H1 (cell line): Measurements from ENCODE around the gene BZW2. TPM values are rescaled to one million over a fixed set of nuclear protein-coding genes. Genes with fewer than 3 reads are reported as not detected.

Source experiments
- CTCF ChIA-PET: fragments of 300-600 bp; sonication (Branson Sonifier 250); formaldehyde crosslinking; loops from one replicate; lab custom pipeline; 2021; ENCODE audit not compliant: partially characterized antibody; lab: Charles Lee
- POLR2A ChIA-PET: fragments of 300-600 bp; sonication (Branson Sonifier 250); formaldehyde crosslinking; loops from one replicate; lab custom pipeline; 2021; ENCODE audit warnings: inconsistent platforms; ENCODE audit not compliant: partially characterized antibody; lab: Charles Lee
- DNase-seq, 2 experiments: peaks; one replicate each; pipeline versions ENCODE4 v3.0.0 to v3.0.0-alpha.2; 2010 to 2022; ENCODE audit warnings: low spot score in 2 of 2, low read depth in 1 of 2, mixed read lengths in 1 of 2
- FAIRE-seq: peaks from 2 replicates; lab custom pipeline; 2011; peaks lifted over from hg19 to GRCh38; lab: Jason Lieb, UNC
- H2AFZ ChIP-seq: 2 replicates; pipeline ENCODE4 v1.8.1; 2012; ENCODE audit warnings: low read length, inconsistent platforms
- H2AK5ac ChIP-seq: 2 replicates; pipeline ENCODE4 v1.6.1; 2013; ENCODE audit warnings: low read depth, low read length
- H2BK120ac ChIP-seq: replicated peaks from 2 replicates; pipeline ENCODE3; 2013; ENCODE audit warnings: low read depth, low read length, inconsistent platforms
- H2BK12ac ChIP-seq: 2 replicates; pipeline ENCODE4 v1.6.1; 2013; ENCODE audit warnings: low read depth, low read length
- H2BK15ac ChIP-seq: 2 replicates; pipeline ENCODE4 v1.6.1; 2013; ENCODE audit warnings: low read length
- H2BK20ac ChIP-seq: 2 replicates; pipeline ENCODE4 v1.6.1; 2013; ENCODE audit warnings: low read length
- H2BK5ac ChIP-seq: 2 replicates; pipeline ENCODE4 v1.6.1; 2013; ENCODE audit warnings: low read depth, low read length
- H3K14ac ChIP-seq: 2 replicates; pipeline ENCODE4 v1.6.1; 2013; ENCODE audit warnings: inconsistent platforms; ENCODE audit not compliant: insufficient read length
- H3K18ac ChIP-seq: 2 replicates; pipeline ENCODE4 v1.6.1; 2013; ENCODE audit warnings: low read length; ENCODE audit errors: extremely low read depth
- H3K23ac ChIP-seq: 2 replicates; pipeline ENCODE4 v1.6.1; 2013; ENCODE audit warnings: inconsistent platforms; ENCODE audit not compliant: insufficient read length
- H3K23me2 ChIP-seq: 2 replicates; pipeline ENCODE4 v1.6.1; 2013; ENCODE audit warnings: low read depth, low read length
- H3K27ac ChIP-seq: 2 replicates; pipeline ENCODE4 v1.6.1; 2011; ENCODE audit warnings: low read depth, low read length, inconsistent platforms
- H3K27me3 ChIP-seq, 4 experiments: replicated peaks in 1 of 4; 1 replicate in 1 of 4; 2 replicates in 3 of 4; pipeline versions ENCODE4 v1.6.1 to v1.8.1; 2011 to 2013; ENCODE audit warnings: low read length in 3 of 4, mild to moderate bottlenecking in 3 of 4, inconsistent platforms in 2 of 4, mixed read lengths in 2 of 4, moderate library complexity in 1 of 4; ENCODE audit not compliant: control insufficient read depth in 3 of 4, insufficient read depth in 3 of 4; ENCODE audit errors: extremely low read depth in 1 of 4
- H3K36me3 ChIP-seq, 4 experiments: 2 replicates each; pipeline versions ENCODE4 v1.6.1 to v1.8.1; 2011 to 2013; ENCODE audit warnings: mild to moderate bottlenecking in 4 of 4, low read length in 3 of 4, moderate library complexity in 2 of 4, control low read depth in 1 of 4, inconsistent platforms in 1 of 4; ENCODE audit not compliant: insufficient read depth in 4 of 4, control insufficient read depth in 2 of 4
- H3K4ac ChIP-seq: replicated peaks from 2 replicates; pipeline ENCODE3; 2013; ENCODE audit warnings: low read length, low read depth, mixed read lengths, inconsistent platforms; ENCODE audit not compliant: insufficient read length
- H3K4me1 ChIP-seq, 4 experiments: replicated peaks in 1 of 4; 1 replicate in 1 of 4; 2 replicates in 3 of 4; pipeline versions ENCODE4 v1.6.1 to v1.8.1; 2011 to 2013; ENCODE audit warnings: low read length in 3 of 4, inconsistent platforms in 2 of 4, mixed read lengths in 1 of 4; ENCODE audit not compliant: insufficient read depth in 4 of 4, control insufficient read depth in 3 of 4
- H3K4me2 ChIP-seq, 2 experiments: 2 replicates each; pipeline versions ENCODE4 v1.6.1 to v1.8.1; 2011 to 2013; ENCODE audit warnings: low read depth in 2 of 2, low read length in 2 of 2, control low read depth in 1 of 2, inconsistent platforms in 1 of 2, mild to moderate bottlenecking in 1 of 2; ENCODE audit not compliant: insufficient read depth in 1 of 2
- H3K4me3 ChIP-seq, 4 experiments: fragments of 200-600, 300-600 bp in 1 of 4; sonication (generic), shearing (Covaris generic), sonication (Bioruptor Twin) in 1 of 4; 2 replicates each; pipeline versions ENCODE4 v1.5.1 to v1.8.1; 2011 to 2016; ENCODE audit warnings: low read length in 4 of 4, low read depth in 3 of 4, control low read depth in 2 of 4, inconsistent platforms in 2 of 4, mild to moderate bottlenecking in 2 of 4, mixed read lengths in 1 of 4, moderate library complexity in 1 of 4; ENCODE audit not compliant: insufficient read depth in 2 of 4; ENCODE audit errors: extremely low read depth in 1 of 4
- H3K56ac ChIP-seq: replicated peaks from 2 replicates; pipeline ENCODE3; 2013; ENCODE audit warnings: low read depth, mild to moderate bottlenecking, mixed read lengths, low read length, inconsistent platforms; ENCODE audit not compliant: insufficient read length
- H3K79me1 ChIP-seq: 2 replicates; pipeline ENCODE4 v1.6.1; 2013; ENCODE audit warnings: low read depth, low read length, control low read depth
- H3K79me2 ChIP-seq, 2 experiments: 2 replicates each; pipeline versions ENCODE4 v1.6.1 to v1.8.1; 2012 to 2013; ENCODE audit warnings: low read length in 2 of 2, mild to moderate bottlenecking in 2 of 2, inconsistent platforms in 1 of 2; ENCODE audit not compliant: insufficient read depth in 2 of 2, control insufficient read depth in 1 of 2
- H3K9ac ChIP-seq, 4 experiments: replicated peaks in 1 of 4; 1 replicate in 1 of 4; 2 replicates in 3 of 4; pipeline versions ENCODE4 v1.6.1 to v1.8.1; 2011 to 2013; ENCODE audit warnings: low read depth in 3 of 4, low read length in 3 of 4, control low read depth in 2 of 4, mild to moderate bottlenecking in 2 of 4, moderate library complexity in 2 of 4, inconsistent platforms in 1 of 4; ENCODE audit errors: extremely low read depth in 1 of 4
- H3K9me3 ChIP-seq, 2 experiments: 2 replicates each; pipeline versions ENCODE4 v1.6.1 to v1.8.1; 2012 to 2013; ENCODE audit warnings: mild to moderate bottlenecking in 2 of 2, moderate library complexity in 2 of 2, control low read depth in 1 of 2, inconsistent platforms in 1 of 2, low read depth in 1 of 2, low read length in 1 of 2, mixed read lengths in 1 of 2; ENCODE audit not compliant: insufficient read depth in 2 of 2
- H4K20me1 ChIP-seq, 2 experiments: replicated peaks in 1 of 2; 2 replicates each; pipeline versions ENCODE3 to v1.8.1; 2011 to 2013; ENCODE audit warnings: inconsistent platforms in 2 of 2, low read length in 2 of 2, mild to moderate bottlenecking in 1 of 2; ENCODE audit not compliant: insufficient read depth in 2 of 2, control insufficient read depth in 1 of 2
- H4K5ac ChIP-seq: 2 replicates; pipeline ENCODE4 v1.6.1; 2013; ENCODE audit warnings: low read length, low read depth, mixed read lengths, inconsistent platforms; ENCODE audit not compliant: insufficient read length
- H4K8ac ChIP-seq: 2 replicates; pipeline ENCODE4 v1.8.0; 2013; ENCODE audit warnings: mild to moderate bottlenecking, moderate library complexity, low read length, inconsistent platforms; ENCODE audit not compliant: insufficient read depth; ENCODE audit errors: extremely low read depth
- H4K91ac ChIP-seq: replicated peaks from 2 replicates; pipeline ENCODE3; 2013; ENCODE audit warnings: low read length, mixed read lengths, inconsistent platforms; ENCODE audit not compliant: insufficient read length
- EZH2 ChIP-seq: fragments of 200-600 bp; sonication (generic); IDR thresholded peaks from 2 replicates; pipeline ENCODE4 v1.7.1; 2012; ENCODE audit warnings: low read depth, mild to moderate bottlenecking, moderate library complexity, low read length, inconsistent platforms; ENCODE audit not compliant: severe bottlenecking
- GTF2F1 ChIP-seq: IDR thresholded peaks from 2 replicates; pipeline ENCODE4 v1.6.1; 2012; ENCODE audit warnings: low read depth, low read length, improper control_type of control experiment, borderline replicate concordance
- SUZ12 ChIP-seq: fragments of 200-600 bp; sonication (generic); IDR thresholded peaks from 2 replicates; pipeline ENCODE4 v1.6.1; 2012; ENCODE audit warnings: mild to moderate bottlenecking, inconsistent platforms, low read length, moderate library complexity, mixed read lengths
- WGBS, 2 experiments: shearing (Covaris generic) in 1 of 2; methylation state at CpG; one replicate each; pipeline versions ENCODE4 v1.1.6 to v1.1.7; 2013 to 2015; ENCODE audit warnings: low lambda C conversion rate in 2 of 2, mixed read lengths in 2 of 2, inconsistent platforms in 1 of 2, low coverage in 1 of 2, missing lambda C conversion rate in 1 of 2; ENCODE audit not compliant: insufficient replicate concordance in 2 of 2, insufficient coverage in 1 of 2, insufficient read length in 1 of 2; ENCODE audit errors: extremely low coverage in 1 of 2, missing lambda C conversion rate in 1 of 2; 5-methylcytosine and 5-hydroxymethylcytosine counted together
- polyA plus RNA-seq, 7 experiments: library from polyadenylated mRNA; depleted of rRNA in 3 of 7; stranded (reverse) in 5 of 7; unstranded in 2 of 7; fragments of >200 nt in 5 of 7; fragments of 200-250 nt in 2 of 7; gene quantifications; 1 replicate in 5 of 7; 2 replicates in 1 of 7; 4 replicates in 1 of 7; pipeline versions ENCODE4 v1.2.1 to v1.2.3, GENCODE V29; 2011 to 2013; ENCODE audit warnings: missing spikeins in 2 of 7, mixed read lengths in 2 of 7
- total RNA-seq: library from RNA; stranded (reverse); fragmentation: NEBNext Ultra II Directional; extraction: Animal tissue kit (Norgen Biotek cat#: 25700); gene quantifications from 2 replicates; pipeline ENCODE4 v1.2.1, GENCODE V29; 2021

BZW2 gene
- total and polyA plus RNA-seq, 2 of the 8 experiments (the other 6 are each of a cell fraction or from before 2014, with no cell fraction given): 32.3 to 103 TPM

DNA sequence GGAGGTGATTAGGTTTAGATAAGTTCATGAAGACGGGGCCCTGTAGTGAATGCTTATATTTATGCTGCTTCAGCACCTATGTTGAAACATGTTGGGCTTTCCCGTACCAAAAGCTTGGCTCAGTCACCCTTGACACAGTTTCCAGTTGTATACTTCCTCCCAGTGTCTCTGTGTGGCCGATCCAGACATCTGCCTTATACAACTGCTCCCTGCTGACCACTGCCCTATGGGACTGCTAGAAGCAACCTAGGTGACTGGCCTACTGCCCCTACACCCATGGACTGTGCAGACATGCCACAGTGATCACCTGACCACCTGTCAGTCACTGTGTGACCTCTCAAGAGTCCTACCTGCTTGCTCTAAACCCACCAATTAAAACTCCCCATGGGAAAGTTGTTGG lies 85.0 kb downstream of the BZW2 start:
- no peak overlapping the region for H2BK20ac ChIP-seq
- no peak for FAIRE-seq
- H3K9me3 ChIP-seq: no peaks in the 10 kb centered on the region
- no peaks in the 10 kb centered on the region for H3K79me1 ChIP-seq
- no peak overlapping the region for H3K4ac ChIP-seq
- no peak overlapping the region for H4K8ac ChIP-seq
- ChIA-PET CTCF (interaction anchor here (1.5 kb wide), 1 partner anchor 13 kb away, joined by 3 read pairs; no protein-coding TSS in a partner anchor), POLR2A (no interaction called here)
- no peak overlapping the region for H3K56ac ChIP-seq
- no peaks in the 10 kb centered on the region for H4K20me1 ChIP-seq
- no peak overlapping the region for H3K27ac ChIP-seq
- H2BK12ac ChIP-seq: no peak overlapping the region
- H4K5ac ChIP-seq: no peak overlapping the region
- no peak overlapping the region for H4K91ac ChIP-seq
- H3K23me2 ChIP-seq: no peaks in the 10 kb centered on the region; the same call in 1 of the 2 replicates
- H3K27me3 ChIP-seq: no peaks in the 10 kb centered on the region
- H2BK5ac ChIP-seq: no peak overlapping the region
- H3K4me3 ChIP-seq: no peak overlapping the region
- no peak overlapping the region for H2AK5ac ChIP-seq
- no peaks in the 10 kb centered on the region; a peak in 1 of 7 replicates for H3K4me1 ChIP-seq
- H3K23ac ChIP-seq: no peak overlapping the region
- no peaks in the 10 kb centered on the region for H3K36me3 ChIP-seq
- H3K9ac ChIP-seq: no peak overlapping the region
- H3K18ac ChIP-seq: no peak overlapping the region
- no peak overlapping the region for H3K14ac ChIP-seq
- DNase-seq: no peak
- H3K4me2 ChIP-seq: no peak overlapping the region
- 76% methylated on average over 3 of the region's 3 CpGs; no CpG with 5 or more reads in 1 of the 2 experiments for WGBS, 2 experiments
- no peak overlapping the region for H2BK15ac ChIP-seq
- no peak overlapping the region for H2AFZ ChIP-seq
- H2BK120ac ChIP-seq: no peak overlapping the region
- H3K79me2 ChIP-seq: no peaks in the 10 kb centered on the region
- TF ChIP-seq GTF2F1: no peak
- TF ChIP-seq EZH2: no peak
- TF ChIP-seq SUZ12: no peak
